ENCODE measurements around the gene PFDN6. TPM values are rescaled to one million over a fixed set of nuclear protein-coding genes. Genes with fewer than 3 reads are reported as not detected.

PFDN6 gene
- total RNA-seq, 1 donor from 2014 or later = 44.4 TPM

GRCh38 chr6:33289784-33290315 lies 449 bp downstream of the PFDN6 start:
- intact Hi-C loops (cut with DNase I) = loop anchor here (10.0 kb wide), 1 partner anchor 125 kb away; the partner anchor contains the start of genes CUTA and PHF1

GRCh38 chr6:33290459-33290858 lies 1.1 kb downstream of the PFDN6 start:
- intact Hi-C loops (cut with DNase I) = loop anchor here (10.0 kb wide), 1 partner anchor 124 kb away; the partner anchor contains the start of genes CUTA and PHF1
- DNase-seq = no peak
- no peak for ATAC-seq (ENCODE audit: poor library complexity)

More at GRCh38 chr6:33289784-33290315, 449 bp downstream of the PFDN6 start:
- no peak for ATAC-seq (ENCODE audit: poor library complexity)
- no peak for DNase-seq

DNA sequence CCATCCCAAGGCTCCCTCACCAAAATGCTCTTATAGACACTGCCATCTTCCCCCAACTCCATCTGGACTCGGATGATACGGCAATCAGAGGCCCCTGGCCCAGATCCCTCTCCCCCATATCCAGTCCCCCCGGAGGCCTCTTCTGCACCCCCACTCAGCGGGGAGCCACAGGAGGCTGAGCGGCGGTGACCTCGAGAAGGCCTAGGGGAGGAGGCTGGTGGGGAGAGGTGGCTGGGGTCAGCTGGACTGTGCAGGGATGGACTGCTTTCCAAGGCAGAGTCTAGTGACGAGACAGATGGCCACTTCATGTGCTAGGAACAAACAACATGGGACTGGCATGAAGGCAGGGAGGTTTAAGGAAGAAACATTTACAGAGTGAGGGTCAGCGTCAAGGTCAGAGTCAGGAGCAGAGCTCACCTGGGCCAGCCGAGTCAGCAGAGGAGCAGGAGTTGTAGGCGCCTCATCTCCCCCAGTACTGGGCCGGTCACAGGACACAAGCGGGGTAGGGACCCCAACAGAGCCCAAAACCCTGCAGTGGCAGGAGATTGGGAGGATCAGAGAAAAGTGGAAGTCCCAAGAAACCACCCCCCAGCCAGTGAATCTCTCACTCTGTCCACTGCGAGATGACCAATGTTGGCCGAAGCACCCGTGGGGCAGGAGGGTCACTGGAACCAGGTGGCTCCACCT lies 3.7 kb downstream of the PFDN6 start:
- no peak for ATAC-seq (ENCODE audit: poor library complexity)
- intact Hi-C loops (cut with DNase I) = loop anchor here (10.0 kb wide), 1 partner anchor 122 kb away; the partner anchor contains the start of genes CUTA and PHF1
- peak; percentile 17 for DNase-seq

GRCh38 chr6:33294086-33294823 lies 4.9 kb downstream of the PFDN6 start:
- ATAC-seq (ENCODE audit: poor library complexity) (no peak), DNase-seq (no peak)

GRCh38 chr6:33295621-33296369 lies 6.4 kb downstream of the PFDN6 start:
- intact Hi-C loops (cut with DNase I) = loop anchor here (10.0 kb wide), 1 partner anchor 119 kb away; the partner anchor contains the start of genes CUTA and PHF1
- peak; percentile 43 for DNase-seq
- no peak for ATAC-seq (ENCODE audit: poor library complexity)

More at GRCh38 chr6:33294086-33294823, 4.9 kb downstream of the PFDN6 start:
- intact Hi-C loops (cut with DNase I) = loop anchor here (10.0 kb wide), 1 partner anchor 121 kb away; the partner anchor contains the start of genes CUTA and PHF1

DNA sequence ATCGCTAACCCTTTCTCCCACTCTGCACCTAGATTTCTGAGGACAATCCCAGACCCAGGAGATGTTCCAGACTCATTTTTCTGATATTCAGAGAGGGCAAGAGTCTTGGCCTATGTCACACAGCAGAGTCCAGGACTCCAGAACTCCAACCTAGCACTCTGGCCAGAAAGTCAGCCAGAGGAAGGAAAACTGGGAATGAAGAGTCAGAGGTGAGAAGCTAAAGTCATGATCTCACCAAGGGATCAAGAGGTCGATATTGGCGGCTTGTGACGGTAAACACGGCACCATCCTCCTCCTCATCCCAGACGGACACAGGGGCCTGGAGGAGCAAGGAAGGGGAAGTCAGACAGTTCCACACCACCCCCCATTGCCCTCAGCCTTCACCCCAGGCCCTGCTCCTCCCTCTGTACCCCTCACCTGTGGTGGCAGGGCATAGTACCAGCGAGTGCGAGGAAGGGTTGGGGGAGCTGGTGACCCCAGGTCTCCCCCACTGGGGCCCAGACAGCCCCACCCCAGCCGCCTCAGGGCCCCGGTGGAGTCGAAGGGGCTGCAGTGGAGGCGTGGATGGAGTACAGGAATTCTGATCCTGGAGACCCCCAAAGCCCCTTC lies 7.5 kb downstream of the PFDN6 start:
- intact Hi-C loops (cut with DNase I) = loop anchor here (10.0 kb wide), 1 partner anchor 118 kb away; the partner anchor contains the start of genes CUTA and PHF1
- no peak for DNase-seq
- no peak for ATAC-seq (ENCODE audit: poor library complexity)

- intact Hi-C loops (cut with DNase I) = loop anchor here (10.0 kb wide), 1 partner anchor 117 kb away; the partner anchor contains the start of genes CUTA and PHF1
- ATAC-seq (ENCODE audit: poor library complexity) (no peak), DNase-seq (peak; percentile 58)
These were observed 8.1 kb downstream of the PFDN6 start for GRCh38 chr6:33297406-33297955.

- intact Hi-C loops (cut with DNase I) = loop anchor here (10.0 kb wide), 1 partner anchor 117 kb away; the partner anchor contains the start of genes CUTA and PHF1
- DNase-seq = peak; percentile 69
- peak; percentile 47 for ATAC-seq (ENCODE audit: poor library complexity)
These were observed 8.8 kb downstream of the PFDN6 start for GRCh38 chr6:33297956-33298772.

DNA sequence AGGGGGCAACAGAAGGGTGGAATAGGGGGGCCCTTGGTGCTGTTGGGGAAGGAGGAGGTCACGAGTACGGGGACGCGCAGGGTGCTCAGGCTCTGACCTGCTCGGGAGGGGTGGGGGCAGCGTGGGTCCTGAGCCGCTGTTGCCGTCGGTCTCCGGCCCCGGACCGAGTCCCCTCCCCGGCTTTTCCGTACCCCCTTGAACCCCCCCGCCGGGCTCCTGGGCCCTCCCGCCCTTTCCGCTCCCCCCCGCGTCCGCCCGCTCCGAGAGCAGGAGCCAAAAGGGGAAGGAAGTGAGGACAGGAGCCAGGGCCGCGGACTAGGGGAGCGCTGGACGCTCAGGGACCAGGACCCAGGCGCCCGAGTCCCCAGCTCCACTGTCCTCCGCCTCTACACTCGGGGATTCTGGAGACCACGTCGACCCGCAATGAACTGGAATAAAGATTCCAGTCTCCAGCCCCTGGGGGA lies 9.4 kb downstream of the PFDN6 start, which contains the start of gene RGL2:
RGL2 (minus strand) TSS at position 170 of the 464 bp plus-strand sequence. CDS start 332 bp downstream, outside the sequence.
- intact Hi-C loops (cut with DNase I) = loop anchor here (10.0 kb wide), 1 partner anchor 116 kb away; the partner anchor contains the start of genes CUTA and PHF1
- peak; percentile 83 for ATAC-seq (ENCODE audit: poor library complexity)
- peak; percentile 92 for DNase-seq

GRCh38 chr6:33299237-33299944 lies 10.0 kb downstream of the PFDN6 start:
- ATAC-seq (ENCODE audit: poor library complexity) (peak; percentile 87), DNase-seq (peak; percentile 95)
- intact Hi-C loops (cut with DNase I) = loop anchor here (10.0 kb wide), 1 partner anchor 115 kb away; the partner anchor contains the start of genes CUTA and PHF1

GRCh38 chr6:33301877-33302276 lies 12.5 kb downstream of the PFDN6 start:
- DNase-seq (no peak), ATAC-seq (ENCODE audit: poor library complexity) (no peak)
- intact Hi-C loops (cut with DNase I) = no loop called here

DNA sequence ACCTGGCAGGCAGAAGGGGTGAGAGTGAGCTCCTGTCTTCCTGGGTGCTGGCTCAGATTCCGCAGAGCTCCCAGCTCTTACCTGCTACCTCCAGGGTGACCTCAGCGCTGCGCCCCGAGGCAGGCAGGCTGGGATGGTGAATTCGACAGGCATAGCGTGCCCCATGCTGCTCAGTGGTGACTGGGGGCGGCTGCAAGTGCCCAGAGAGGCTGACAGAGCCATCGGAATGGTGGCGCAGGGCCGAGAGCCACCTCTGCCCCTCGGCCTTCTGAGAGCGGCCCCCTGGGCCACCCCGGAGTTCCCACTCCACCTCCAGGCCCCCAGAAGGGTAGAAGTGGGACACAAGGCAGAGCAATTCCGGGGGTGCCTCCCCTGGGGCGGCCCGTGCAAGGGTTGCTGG lies 14.8 kb downstream of the PFDN6 start:
- ATAC-seq (ENCODE audit: poor library complexity) = no peak

DNA sequence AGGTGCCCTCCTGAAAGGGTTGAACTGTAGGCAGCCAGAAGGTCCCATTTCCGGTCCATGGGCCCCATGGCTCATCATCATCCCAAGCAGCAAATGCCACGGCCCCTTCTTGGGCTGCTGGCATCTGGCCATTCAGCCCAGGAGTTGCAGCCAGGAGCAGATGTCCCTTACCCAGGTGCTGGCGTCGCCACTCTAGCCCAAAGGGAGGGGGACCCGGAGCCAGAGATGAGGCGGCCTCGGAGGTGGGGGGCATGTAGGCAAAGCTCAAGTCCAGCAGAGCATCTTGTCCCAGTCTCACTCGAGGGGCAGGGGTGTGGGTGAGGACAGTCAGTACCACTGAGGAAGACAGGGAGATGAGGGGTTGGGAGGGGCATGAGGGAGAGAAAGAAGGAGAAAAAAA lies 15.7 kb downstream of the PFDN6 start:
- DNase-seq = no peak

More for the DNA sequence above, 14.8 kb downstream of the PFDN6 start:
- DNase-seq = no peak
- intact Hi-C loops (cut with DNase I) = no loop called here

GRCh38 chr6:33306356-33306755 lies 17.0 kb downstream of the PFDN6 start:
- DNase-seq (no peak), ATAC-seq (ENCODE audit: poor library complexity) (no peak)
- intact Hi-C loops (cut with DNase I) = no loop called here

More for the DNA sequence above, 15.7 kb downstream of the PFDN6 start:
- intact Hi-C loops (cut with DNase I) = no loop called here
- ATAC-seq (ENCODE audit: poor library complexity) = no peak

DNA sequence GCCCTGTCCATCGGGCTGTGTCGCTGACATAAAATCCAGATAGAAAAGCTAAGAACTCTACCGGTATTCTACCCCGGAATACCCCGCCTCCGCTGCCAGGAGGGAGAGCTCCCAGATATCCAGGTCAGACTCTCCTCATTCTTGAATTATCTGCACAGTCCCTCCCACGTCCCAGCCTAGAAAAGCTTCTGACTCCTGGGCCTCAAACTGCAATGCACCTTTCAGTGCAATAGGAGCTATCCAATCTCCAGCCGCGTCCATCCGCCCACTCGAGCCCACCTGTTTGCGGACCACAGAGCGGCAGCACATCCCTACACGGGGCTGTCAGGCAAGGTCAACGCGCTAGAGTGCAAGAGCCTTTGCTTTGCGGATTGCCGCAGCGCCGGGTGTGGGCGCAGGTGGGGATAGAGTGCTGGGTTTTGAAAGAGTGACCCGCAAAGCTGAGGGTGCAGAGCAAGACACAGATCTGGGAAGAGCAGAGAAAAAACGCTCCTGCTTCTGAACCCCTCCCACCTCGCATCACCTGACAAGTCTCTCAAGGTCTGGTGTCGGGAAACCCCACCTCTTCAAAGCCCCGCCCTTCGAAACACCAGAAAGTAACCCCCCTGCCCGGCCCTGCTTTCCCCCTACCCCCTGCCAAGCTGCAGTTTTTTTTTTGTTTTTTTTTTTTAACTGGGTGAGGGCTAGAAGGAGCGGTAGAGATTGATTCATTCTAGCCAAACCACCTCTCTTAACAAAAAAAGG lies 23.1 kb downstream of the PFDN6 start:
- no peak for DNase-seq
- peak; percentile 9 for ATAC-seq (ENCODE audit: poor library complexity)
- intact Hi-C loops (cut with DNase I) = no loop called here
